Measurements from ENCODE around the gene DENND1B.

GRCh38 chr1:197465528-197466327, 309.6 kb downstream of the DENND1B start:
- no peak for TF ChIP-seq REST (IDR thresholded peaks at IDR 0.05; ENCODE audit: low read depth, low read length)
- TF ChIP-seq, protein P1, sequence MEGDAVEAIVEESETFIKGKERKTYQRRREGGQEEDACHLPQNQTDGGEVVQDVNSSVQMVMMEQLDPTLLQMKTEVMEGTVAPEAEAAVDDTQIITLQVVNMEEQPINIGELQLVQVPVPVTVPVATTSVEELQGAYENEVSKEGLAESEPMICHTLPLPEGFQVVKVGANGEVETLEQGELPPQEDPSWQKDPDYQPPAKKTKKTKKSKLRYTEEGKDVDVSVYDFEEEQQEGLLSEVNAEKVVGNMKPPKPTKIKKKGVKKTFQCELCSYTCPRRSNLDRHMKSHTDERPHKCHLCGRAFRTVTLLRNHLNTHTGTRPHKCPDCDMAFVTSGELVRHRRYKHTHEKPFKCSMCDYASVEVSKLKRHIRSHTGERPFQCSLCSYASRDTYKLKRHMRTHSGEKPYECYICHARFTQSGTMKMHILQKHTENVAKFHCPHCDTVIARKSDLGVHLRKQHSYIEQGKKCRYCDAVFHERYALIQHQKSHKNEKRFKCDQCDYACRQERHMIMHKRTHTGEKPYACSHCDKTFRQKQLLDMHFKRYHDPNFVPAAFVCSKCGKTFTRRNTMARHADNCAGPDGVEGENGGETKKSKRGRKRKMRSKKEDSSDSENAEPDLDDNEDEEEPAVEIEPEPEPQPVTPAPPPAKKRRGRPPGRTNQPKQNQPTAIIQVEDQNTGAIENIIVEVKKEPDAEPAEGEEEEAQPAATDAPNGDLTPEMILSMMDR (IDR thresholded peaks at IDR 0.05): no peak
- TF ChIP-seq PBX3 (IDR thresholded peaks at IDR 0.05): no peak
- TF ChIP-seq EZH2phosphoT487 (IDR thresholded peaks at IDR 0.05; ENCODE audit: borderline replicate concordance, low read depth): no peak
- TF ChIP-seq, protein P2, sequence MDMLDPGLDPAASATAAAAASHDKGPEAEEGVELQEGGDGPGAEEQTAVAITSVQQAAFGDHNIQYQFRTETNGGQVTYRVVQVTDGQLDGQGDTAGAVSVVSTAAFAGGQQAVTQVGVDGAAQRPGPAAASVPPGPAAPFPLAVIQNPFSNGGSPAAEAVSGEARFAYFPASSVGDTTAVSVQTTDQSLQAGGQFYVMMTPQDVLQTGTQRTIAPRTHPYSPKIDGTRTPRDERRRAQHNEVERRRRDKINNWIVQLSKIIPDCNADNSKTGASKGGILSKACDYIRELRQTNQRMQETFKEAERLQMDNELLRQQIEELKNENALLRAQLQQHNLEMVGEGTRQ (IDR thresholded peaks at IDR 0.05; ENCODE audit: borderline replicate concordance, low read depth, low read length): no peak
- no peak for TF ChIP-seq YY1 (IDR thresholded peaks at IDR 0.05; ENCODE audit: low read depth)
- no peak for TF ChIP-seq ELF1 (IDR thresholded peaks at IDR 0.05)
- no peak for TF ChIP-seq FOSL2 (IDR thresholded peaks at IDR 0.05; ENCODE audit: borderline replicate concordance, low read depth)
- no peak for TF ChIP-seq EP300 (IDR thresholded peaks at IDR 0.05; ENCODE audit: borderline replicate concordance in 1 of 2, low read depth in 1 of 2, low read length in 1 of 2)
- no peak for TF ChIP-seq RXRA (IDR thresholded peaks at IDR 0.05; ENCODE audit: borderline replicate concordance, low read depth)
